ENCODE measurements around the gene ADAP1.
"Not testable (repeated sequence)": the region's sequence is repeated elsewhere in the genome, so short reads cannot be mapped to it uniquely, and the experiment has no call there.

ADAP1 gene

GRCh38 chr7:954330-955238 lies at the start of gene ADAP1:
Gene ADAP1 (minus strand): TSS chr7:954680. CDS start chr7:954477, 203 bp downstream.
- peak; percentile 72 for DNase-seq (ENCODE audit: low spot score)

GRCh38 chr7:1002445-1002844 lies 48.0 kb upstream of the ADAP1 start:
- not testable (repeated sequence) for DNase-seq (ENCODE audit: low spot score)

- DNase-seq (ENCODE audit: low spot score): not testable (repeated sequence)
Observed at GRCh38 chr7:1002026-1002425, 47.5 kb upstream of the ADAP1 start.

- DNase-seq (ENCODE audit: low spot score): not testable (repeated sequence)
Observed at GRCh38 chr7:1001069-1001770, 46.7 kb upstream of the ADAP1 start.

DNA sequence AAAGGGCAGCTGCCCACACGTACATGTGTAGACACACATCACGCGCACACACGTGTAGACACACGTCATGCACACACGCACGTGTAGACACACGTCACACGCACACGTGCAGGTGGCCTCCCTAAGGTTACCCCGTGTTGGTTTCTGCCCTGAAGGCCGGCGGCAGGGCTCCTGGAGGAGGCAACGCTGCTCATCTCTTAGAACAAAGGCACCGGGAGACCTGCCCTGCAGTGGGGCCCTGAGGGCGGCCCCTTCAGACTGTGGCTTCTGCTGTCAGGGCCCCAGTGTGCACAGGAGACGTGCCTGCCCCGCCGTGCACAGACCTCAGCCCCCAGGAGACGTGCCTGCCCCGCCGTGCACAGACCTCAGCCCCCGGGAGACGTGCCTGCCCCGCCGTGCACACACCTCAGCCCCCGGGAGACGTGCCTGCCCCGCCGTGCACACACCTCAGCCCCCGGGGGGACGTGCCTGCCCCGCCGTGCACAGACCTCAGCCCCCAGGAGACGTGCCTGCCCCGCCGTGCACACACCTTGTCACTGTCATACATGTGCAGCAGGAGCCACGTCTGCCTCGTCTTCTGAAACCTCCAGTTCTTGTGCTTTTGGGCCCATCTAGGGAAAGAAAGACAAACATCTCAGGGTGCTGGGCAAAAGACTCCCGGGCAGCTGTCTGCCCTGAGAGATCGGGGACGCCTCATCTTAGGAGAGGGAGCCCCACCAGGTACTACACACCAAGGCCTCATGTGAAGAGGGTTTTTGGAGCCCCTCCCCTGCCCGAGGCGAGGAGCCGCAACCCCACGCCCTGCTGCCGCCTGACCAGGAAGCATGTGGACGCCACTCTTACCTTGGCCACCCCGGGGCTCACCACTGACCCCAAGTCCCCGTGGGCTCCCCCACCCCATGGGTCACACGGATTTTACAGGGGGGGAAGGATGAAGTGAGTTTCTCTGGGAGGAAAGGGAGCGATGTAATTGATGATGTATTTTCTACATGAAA lies 45.8 kb upstream of the ADAP1 start:
- DNase-seq (ENCODE audit: low spot score): no peak

GRCh38 chr7:999149-999879 lies 44.8 kb upstream of the ADAP1 start:
- no peak for DNase-seq (ENCODE audit: low spot score)

DNA sequence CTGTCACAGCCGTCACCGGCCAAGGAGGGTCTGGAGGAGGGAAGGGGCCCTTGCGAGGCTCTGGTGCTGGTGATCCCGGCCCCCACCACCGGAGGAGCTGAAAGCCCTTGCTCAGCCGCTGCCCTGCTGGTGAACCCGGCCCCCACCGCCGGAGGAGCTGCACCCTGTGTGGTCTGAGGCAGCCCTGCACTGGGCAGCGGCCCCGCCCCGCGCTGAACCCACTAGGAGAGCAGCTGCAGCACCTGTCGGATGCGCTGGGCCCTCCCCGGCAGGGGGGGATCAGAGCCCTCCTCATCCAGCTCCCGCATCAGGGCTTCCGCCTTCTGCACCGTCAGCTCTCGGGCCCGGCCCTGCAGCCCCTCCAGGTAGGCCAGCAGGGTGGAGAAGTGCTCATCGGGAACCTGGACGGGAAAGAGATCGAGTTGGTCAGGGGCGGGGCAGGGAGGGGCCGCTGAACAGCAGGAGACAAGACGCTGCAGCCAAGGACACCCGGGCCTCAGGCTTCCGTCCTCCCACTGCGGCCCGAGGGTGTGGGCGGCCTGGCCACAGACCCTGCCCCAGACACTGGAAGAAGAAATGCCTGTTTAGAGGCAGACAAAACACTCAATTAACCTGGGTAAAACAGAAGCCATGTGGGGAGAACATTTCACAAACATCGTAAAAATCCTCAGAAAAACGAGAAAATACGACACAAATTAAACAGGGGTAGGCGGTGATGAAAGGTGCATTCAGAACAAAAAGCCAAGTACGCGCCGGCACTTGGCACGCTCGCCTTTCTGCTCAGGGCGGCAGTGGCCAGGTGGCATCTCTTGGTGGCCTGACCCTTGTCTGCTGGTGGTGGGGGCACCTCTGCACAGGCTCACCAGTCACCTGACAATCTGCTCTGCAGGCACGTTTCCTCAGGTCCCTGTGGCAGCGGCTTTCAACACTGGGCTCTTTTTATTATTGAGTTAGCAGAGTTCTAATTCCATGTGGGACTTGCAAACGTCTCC lies 43.2 kb upstream of the ADAP1 start:
- DNase-seq (ENCODE audit: low spot score): no peak

- DNase-seq (ENCODE audit: low spot score): no peak
Observed at GRCh38 chr7:996079-996872, 41.8 kb upstream of the ADAP1 start.

DNA sequence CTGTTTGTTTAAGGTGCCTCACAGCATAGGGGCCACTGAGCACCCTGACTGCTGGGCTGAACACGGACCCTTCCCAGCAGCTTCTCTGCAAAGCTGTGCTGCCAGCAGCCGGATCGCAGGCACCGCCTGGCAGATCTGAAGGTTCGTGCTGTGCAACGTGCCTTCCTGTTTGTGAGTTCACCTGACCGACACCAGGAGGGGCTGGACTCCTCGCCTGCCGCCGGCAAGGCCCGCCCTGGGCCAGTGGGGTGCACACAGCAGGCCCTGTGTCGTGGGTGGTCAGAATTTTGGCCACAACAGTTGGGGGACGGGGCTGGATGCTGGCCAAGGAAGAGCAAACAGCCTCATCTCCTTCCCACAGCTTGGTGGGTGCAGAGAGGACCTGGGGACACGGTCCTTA lies 41.1 kb upstream of the ADAP1 start:
- DNase-seq (ENCODE audit: low spot score): no peak

GRCh38 chr7:994592-995308 lies 40.3 kb upstream of the ADAP1 start:
- DNase-seq (ENCODE audit: low spot score): no peak

- DNase-seq (ENCODE audit: low spot score): peak; percentile 97
Observed at GRCh38 chr7:992709-993607, 38.5 kb upstream of the ADAP1 start.

DNA sequence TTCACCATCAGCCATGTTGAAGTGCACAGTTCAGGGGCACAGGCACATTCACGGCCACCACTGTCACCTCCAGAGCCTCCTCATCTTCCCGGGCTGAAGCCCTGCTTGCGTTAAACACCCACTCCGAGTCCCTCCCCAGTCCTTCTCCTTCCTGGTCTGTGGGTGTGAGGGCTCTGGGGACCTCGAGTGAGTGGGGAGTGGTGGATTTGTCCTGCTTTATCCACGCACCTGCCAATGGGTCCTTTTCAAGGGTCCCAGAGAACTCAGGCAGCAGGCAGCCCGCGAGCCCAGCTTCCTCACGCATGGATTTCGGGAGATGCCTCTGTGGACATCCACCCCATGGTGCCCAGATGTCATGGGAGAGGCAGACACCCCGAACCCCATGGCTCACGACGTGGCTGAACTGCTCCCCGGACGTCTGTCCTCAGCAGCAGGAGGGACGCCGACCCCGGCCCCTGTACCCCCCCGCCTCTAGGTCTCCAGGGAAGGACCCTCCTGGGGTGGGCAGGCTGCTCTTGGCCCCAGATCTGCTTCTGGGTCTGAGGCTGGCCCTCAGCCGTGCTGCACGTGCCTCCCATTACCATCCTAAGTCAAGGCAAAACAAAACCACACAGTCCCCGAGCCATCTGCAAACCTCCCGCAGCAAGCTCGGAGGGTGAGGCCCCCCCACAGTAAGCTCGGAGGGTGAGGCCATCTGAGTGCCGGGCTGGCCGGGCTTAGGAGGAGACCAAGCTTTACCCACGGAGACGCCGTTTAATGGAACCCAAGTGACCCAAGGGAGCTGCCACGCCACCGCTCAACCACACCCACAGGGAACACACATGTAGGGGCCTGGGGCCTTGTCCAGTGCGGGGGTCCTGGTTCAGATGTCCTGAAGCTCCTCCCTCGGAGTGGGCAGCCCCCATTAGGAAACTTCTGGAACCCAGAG lies 37.5 kb upstream of the ADAP1 start:
- no peak for DNase-seq (ENCODE audit: low spot score)

GRCh38 chr7:990933-991728 lies 36.7 kb upstream of the ADAP1 start:
- DNase-seq (ENCODE audit: low spot score): no peak

- DNase-seq (ENCODE audit: low spot score): no peak
Observed at GRCh38 chr7:990352-990932, 36.0 kb upstream of the ADAP1 start.

DNA sequence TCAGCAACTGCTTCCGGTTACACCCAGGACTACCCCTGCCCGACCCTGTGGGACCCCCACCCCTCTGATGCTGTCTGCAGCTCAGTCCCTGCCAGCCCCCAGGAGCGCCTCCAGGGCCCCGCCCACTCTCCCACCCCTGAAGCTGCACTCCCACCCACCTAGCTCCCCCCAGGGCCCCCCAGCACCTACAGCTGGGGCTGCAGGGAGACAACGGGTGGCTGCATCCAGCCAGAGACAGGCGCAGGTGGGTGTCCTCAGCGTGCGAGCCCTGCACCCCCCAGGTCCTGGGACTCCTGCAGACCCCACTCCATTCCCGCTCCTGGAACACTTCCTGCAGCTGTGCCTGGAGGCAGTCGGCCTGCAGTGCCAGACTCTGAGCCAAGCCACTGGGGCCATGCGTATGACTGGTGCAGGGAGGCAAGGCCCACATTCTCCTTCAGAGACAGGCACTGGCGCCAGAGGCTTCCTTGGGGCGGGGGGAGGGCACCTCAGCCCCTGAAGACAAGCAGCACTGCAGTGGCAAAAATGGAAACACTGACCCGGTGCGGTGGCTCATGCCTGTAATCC lies 34.6 kb upstream of the ADAP1 start:
- DNase-seq (ENCODE audit: low spot score): no peak

Measured in globus pallidus (tissue), 1 donor.